SK-N-SH (cell line): Measurements from ENCODE around the gene C13orf42.

ENCODE experiments used
- CTCF ChIP-seq: fragments of 200-600 bp; sonication (generic); IDR thresholded peaks from 2 replicates; pipeline ENCODE4 v1.6.1; 2017; ENCODE audit warnings: antibody characterized with exemption, mild to moderate bottlenecking, moderate library complexity
- ELF1 ChIP-seq: IDR thresholded peaks from 2 replicates; pipeline ENCODE4 v1.4.0; 2012
- EP300 ChIP-seq, 2 experiments: IDR thresholded peaks; 2 replicates each; pipeline versions ENCODE4 v1.4.0 to v1.6.1; 2012; ENCODE audit warnings: borderline replicate concordance in 1 of 2, low read depth in 1 of 2, low read length in 1 of 2
- FOXJ3 ChIP-seq: sonication (generic); formaldehyde crosslinking; IDR thresholded peaks from 2 replicates; pipeline ENCODE4 v1.5.1; 2020; ENCODE audit warnings: mild to moderate bottlenecking, missing genetic modification reagents
- MAX ChIP-seq: IDR thresholded peaks from 2 replicates; pipeline ENCODE4 v1.4.0; 2012; ENCODE audit warnings: low read depth
- MEF2A ChIP-seq: IDR thresholded peaks from 2 replicates; pipeline ENCODE4 v1.4.0; 2012; ENCODE audit warnings: low read depth, borderline replicate concordance
- RAD21 ChIP-seq: IDR thresholded peaks from 2 replicates; pipeline ENCODE4 v1.6.1; 2012; ENCODE audit warnings: mild to moderate bottlenecking, low read length
- RCOR1 ChIP-seq: fragments of 150-350 bp; IDR thresholded peaks from 2 replicates; pipeline ENCODE4 v1.6.1; 2017; ENCODE audit warnings: antibody characterized with exemption, low read length
- SMC3 ChIP-seq: IDR thresholded peaks from 2 replicates; pipeline ENCODE4 v1.6.1; 2012; ENCODE audit warnings: low read depth, low read length, improper control_type of control experiment
- TAF1 ChIP-seq: IDR thresholded peaks from 2 replicates; pipeline ENCODE4 v1.6.1; 2012; ENCODE audit warnings: low read depth, mild to moderate bottlenecking, low read length, moderate library complexity, borderline replicate concordance
- TCF12 ChIP-seq: IDR thresholded peaks from 2 replicates; pipeline ENCODE4 v1.4.0; 2012
- TF ChIP-seq, protein P1 (sequence below): fragments of 150-350 bp; IDR thresholded peaks from 2 replicates; pipeline ENCODE4 v1.6.1; 2017; ENCODE audit warnings: antibody characterized with exemption, low read length, low read depth, borderline replicate concordance
- TF ChIP-seq, protein P2 (sequence below): IDR thresholded peaks from 2 replicates; pipeline ENCODE4 v1.4.0; 2012; ENCODE audit warnings: low read depth, borderline replicate concordance

GRCh38 chr13:51043310-51043709 is 67.8 kb downstream of the C13orf42 start:
- TF ChIP-seq CTCF (no peak), MEF2A (no peak), RAD21 (no peak), RCOR1 (no peak), TAF1 (no peak), SMC3 (no peak), MAX (no peak), ELF1 (no peak), FOXJ3 (CRISPR knock-in tag) (no peak), EP300 (IDR thresholded peaks at IDR 0.05; ENCODE audit: borderline replicate concordance in 1 of 2, low read depth in 1 of 2, low read length in 1 of 2) (no peak), TCF12 (no peak)
- TF ChIP-seq, protein P1, sequence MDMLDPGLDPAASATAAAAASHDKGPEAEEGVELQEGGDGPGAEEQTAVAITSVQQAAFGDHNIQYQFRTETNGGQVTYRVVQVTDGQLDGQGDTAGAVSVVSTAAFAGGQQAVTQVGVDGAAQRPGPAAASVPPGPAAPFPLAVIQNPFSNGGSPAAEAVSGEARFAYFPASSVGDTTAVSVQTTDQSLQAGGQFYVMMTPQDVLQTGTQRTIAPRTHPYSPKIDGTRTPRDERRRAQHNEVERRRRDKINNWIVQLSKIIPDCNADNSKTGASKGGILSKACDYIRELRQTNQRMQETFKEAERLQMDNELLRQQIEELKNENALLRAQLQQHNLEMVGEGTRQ = no peak
- TF ChIP-seq, protein P2, sequence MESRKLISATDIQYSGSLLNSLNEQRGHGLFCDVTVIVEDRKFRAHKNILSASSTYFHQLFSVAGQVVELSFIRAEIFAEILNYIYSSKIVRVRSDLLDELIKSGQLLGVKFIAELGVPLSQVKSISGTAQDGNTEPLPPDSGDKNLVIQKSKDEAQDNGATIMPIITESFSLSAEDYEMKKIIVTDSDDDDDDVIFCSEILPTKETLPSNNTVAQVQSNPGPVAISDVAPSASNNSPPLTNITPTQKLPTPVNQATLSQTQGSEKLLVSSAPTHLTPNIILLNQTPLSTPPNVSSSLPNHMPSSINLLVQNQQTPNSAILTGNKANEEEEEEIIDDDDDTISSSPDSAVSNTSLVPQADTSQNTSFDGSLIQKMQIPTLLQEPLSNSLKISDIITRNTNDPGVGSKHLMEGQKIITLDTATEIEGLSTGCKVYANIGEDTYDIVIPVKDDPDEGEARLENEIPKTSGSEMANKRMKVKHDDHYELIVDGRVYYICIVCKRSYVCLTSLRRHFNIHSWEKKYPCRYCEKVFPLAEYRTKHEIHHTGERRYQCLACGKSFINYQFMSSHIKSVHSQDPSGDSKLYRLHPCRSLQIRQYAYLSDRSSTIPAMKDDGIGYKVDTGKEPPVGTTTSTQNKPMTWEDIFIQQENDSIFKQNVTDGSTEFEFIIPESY = no peak
